ENCODE measurements around the gene SEL1L3.

SEL1L3 gene

GRCh38 chr4:25888781-25889180, 26.0 kb upstream of the SEL1L3 start:
- no peak overlapping the region for H3K4me3 ChIP-seq (ENCODE audit: control insufficient read depth, low read depth, low read length)
- TF ChIP-seq CTCF (IDR thresholded peaks at IDR 0.05; ENCODE audit: control insufficient read depth, insufficient read depth, low read depth, low read length, missing control alignments) = no peak
- no peak for DNase-seq (ENCODE audit: low read depth)

GRCh38 chr4:25884031-25884782, 21.4 kb upstream of the SEL1L3 start:
- no peak for TF ChIP-seq CTCF (IDR thresholded peaks at IDR 0.05; ENCODE audit: control insufficient read depth, insufficient read depth, low read depth, low read length, missing control alignments)
- DNase-seq (ENCODE audit: low read depth) = peak; percentile 32
- H3K4me3 ChIP-seq (ENCODE audit: control insufficient read depth, low read depth, low read length) = no peak overlapping the region

GRCh38 chr4:25883565-25883964, 20.8 kb upstream of the SEL1L3 start:
- no peak for TF ChIP-seq CTCF (IDR thresholded peaks at IDR 0.05; ENCODE audit: control insufficient read depth, insufficient read depth, low read depth, low read length, missing control alignments)
- DNase-seq (ENCODE audit: low read depth) = no peak
- no peak overlapping the region for H3K4me3 ChIP-seq (ENCODE audit: control insufficient read depth, low read depth, low read length)

GRCh38 chr4:25882226-25882625, 19.4 kb upstream of the SEL1L3 start:
- no peak for DNase-seq (ENCODE audit: low read depth)
- no peak overlapping the region for H3K4me3 ChIP-seq (ENCODE audit: control insufficient read depth, low read depth, low read length)
- TF ChIP-seq CTCF (IDR thresholded peaks at IDR 0.05; ENCODE audit: control insufficient read depth, insufficient read depth, low read depth, low read length, missing control alignments) = no peak

- DNase-seq (ENCODE audit: low read depth) = no peak
- H3K4me3 ChIP-seq (ENCODE audit: control insufficient read depth, low read depth, low read length) = no peak overlapping the region
- no peak for TF ChIP-seq CTCF (IDR thresholded peaks at IDR 0.05; ENCODE audit: control insufficient read depth, insufficient read depth, low read depth, low read length, missing control alignments)
Observed at GRCh38 chr4:25881193-25881592, 18.4 kb upstream of the SEL1L3 start.

- DNase-seq (ENCODE audit: low read depth) = no peak
- no peak for TF ChIP-seq CTCF (IDR thresholded peaks at IDR 0.05; ENCODE audit: control insufficient read depth, insufficient read depth, low read depth, low read length, missing control alignments)
- H3K4me3 ChIP-seq (ENCODE audit: control insufficient read depth, low read depth, low read length) = no peak overlapping the region
Observed at GRCh38 chr4:25879991-25880651, 17.3 kb upstream of the SEL1L3 start.
